ENCODE data around the gene CYSLTR2. TPM values are rescaled to one million over a fixed set of nuclear protein-coding genes. Genes with fewer than 3 reads are reported as not detected.

The CYSLTR2 gene
- total RNA-seq, 1 experiment from 2014 or later, result not detected

GRCh38 chr13:48655291-48655690 lies 1.6 kb downstream of the CYSLTR2 start:
- TF ChIP-seq EZH2phosphoT487 (IDR thresholded peaks at IDR 0.05; ENCODE audit: borderline replicate concordance, low read length) (no peak), CTCF (conservative IDR thresholded peaks at IDR 0.05; ENCODE audit: low read depth, low read length) (no peak), EZH2 (IDR thresholded peaks at IDR 0.05; ENCODE audit: low read length, unreplicated experiment) (no peak)
- H3K4me1 ChIP-seq (ENCODE audit: insufficient read depth, low read length), result peaks cover 14% of the 10 kb centered on the region
- POLR2A ChIA-PET (ENCODE audit: unreplicated experiment), result no interaction called here
- intact Hi-C loops (cut with micrococcal nuclease), result no loop called here
- no peak overlapping the region for H3K4me2 ChIP-seq (ENCODE audit: low read length)
- no peaks in the 10 kb centered on the region for H3F3A ChIP-seq (ENCODE audit: low read length, unreplicated experiment)
- no peak overlapping the region for H3K4me3 ChIP-seq (ENCODE audit: low read length)
- H3K27me3 ChIP-seq (ENCODE audit: low read length), result no peaks in the 10 kb centered on the region
- H3K79me2 ChIP-seq (ENCODE audit: low read length), result no peaks in the 10 kb centered on the region
- DNase-seq (no peak), ATAC-seq (no peak)
- H3K27ac ChIP-seq (ENCODE audit: low read length), result no peak overlapping the region
- no peaks in the 10 kb centered on the region for H3K36me3 ChIP-seq (ENCODE audit: low read depth, low read length)
- H3K9me2 ChIP-seq (replicated peaks; ENCODE audit: low read length), result no peaks in the 10 kb centered on the region
- H3K9me3 ChIP-seq (ENCODE audit: low read length), result no peaks in the 10 kb centered on the region
- H4K20me1 ChIP-seq (ENCODE audit: low read length), result no peaks in the 10 kb centered on the region
- CTCF ChIA-PET, result no interaction called here
- BruUV-seq (replicated peaks), result no TSS peak
- H2AFZ ChIP-seq (ENCODE audit: low read length), result no peak overlapping the region
- no peak overlapping the region for H3K9ac ChIP-seq (ENCODE audit: low read length)

- no peak overlapping the region for H3K27ac ChIP-seq (ENCODE audit: low read length)
- no peaks in the 10 kb centered on the region for H3K36me3 ChIP-seq (ENCODE audit: low read depth, low read length)
- H3K4me1 ChIP-seq (ENCODE audit: insufficient read depth, low read length), result peaks cover 10% of the 10 kb centered on the region; the same call in 1 of the 2 replicates
- H3K9me2 ChIP-seq (replicated peaks; ENCODE audit: low read length), result no peaks in the 10 kb centered on the region
- no peaks in the 10 kb centered on the region for H3K9me3 ChIP-seq (ENCODE audit: low read length)
- no peak overlapping the region for H3K9ac ChIP-seq (ENCODE audit: low read length)
- H3K4me3 ChIP-seq (ENCODE audit: low read length), result no peak overlapping the region
- no TSS peak for BruUV-seq (replicated peaks)
- H3K79me2 ChIP-seq (ENCODE audit: low read length), result no peaks in the 10 kb centered on the region
- ChIA-PET POLR2A (ENCODE audit: unreplicated experiment) (no interaction called here), CTCF (no interaction called here)
- no peak overlapping the region for H3K4me2 ChIP-seq (ENCODE audit: low read length)
- no peaks in the 10 kb centered on the region for H3K27me3 ChIP-seq (ENCODE audit: low read length)
- intact Hi-C loops (cut with micrococcal nuclease), result no loop called here
- no peak for ATAC-seq
- no peaks in the 10 kb centered on the region for H4K20me1 ChIP-seq (ENCODE audit: low read length)
- no peak for TF ChIP-seq CTCF (conservative IDR thresholded peaks at IDR 0.05; ENCODE audit: low read depth, low read length)
- TF ChIP-seq EZH2 (IDR thresholded peaks at IDR 0.05; ENCODE audit: low read length, unreplicated experiment), result no peak
- no peak for TF ChIP-seq EZH2phosphoT487 (IDR thresholded peaks at IDR 0.05; ENCODE audit: borderline replicate concordance, low read length)
- H2AFZ ChIP-seq (ENCODE audit: low read length), result no peak overlapping the region
- DNase-seq, result no peak
- no peaks in the 10 kb centered on the region for H3F3A ChIP-seq (ENCODE audit: low read length, unreplicated experiment)
Observed at GRCh38 chr13:48656608-48657007, 2.9 kb downstream of the CYSLTR2 start.

GRCh38 chr13:48660361-48661076 lies 6.8 kb downstream of the CYSLTR2 start:
- POLR2A ChIA-PET (ENCODE audit: unreplicated experiment), result no interaction called here
- CTCF ChIA-PET, result no interaction called here
- Histone ChIP-seq H3K4me2 (ENCODE audit: low read length) (no peak overlapping the region), H3K9me3 (ENCODE audit: low read length) (no peaks in the 10 kb centered on the region), H3F3A (ENCODE audit: low read length, unreplicated experiment) (no peaks in the 10 kb centered on the region), H3K4me3 (ENCODE audit: low read length) (no peak overlapping the region), H4K20me1 (ENCODE audit: low read length) (no peaks in the 10 kb centered on the region), H3K79me2 (ENCODE audit: low read length) (no peaks in the 10 kb centered on the region), H2AFZ (ENCODE audit: low read length) (no peak overlapping the region), H3K36me3 (ENCODE audit: low read depth, low read length) (no peaks in the 10 kb centered on the region), H3K4me1 (ENCODE audit: insufficient read depth, low read length) (no peaks in the 10 kb centered on the region), H3K9me2 (replicated peaks; ENCODE audit: low read length) (no peaks in the 10 kb centered on the region), H3K9ac (ENCODE audit: low read length) (no peak overlapping the region), H3K27me3 (ENCODE audit: low read length) (no peaks in the 10 kb centered on the region), H3K27ac (ENCODE audit: low read length) (no peak overlapping the region)
- intact Hi-C loops (cut with micrococcal nuclease), result no loop called here
- TF ChIP-seq EZH2phosphoT487 (IDR thresholded peaks at IDR 0.05; ENCODE audit: borderline replicate concordance, low read length) (no peak), EZH2 (IDR thresholded peaks at IDR 0.05; ENCODE audit: low read length, unreplicated experiment) (no peak), CTCF (conservative IDR thresholded peaks at IDR 0.05; ENCODE audit: low read depth, low read length) (no peak)
- no peak for ATAC-seq
- BruUV-seq (replicated peaks), result no TSS peak
- DNase-seq, result no peak

Measured in PC-3 (cell line).